Fibroblast of lung (primary cell): ENCODE data around the gene CTNNA2. TPM values are rescaled to one million over a fixed set of nuclear protein-coding genes. Genes with fewer than 3 reads are reported as not detected.

Experiments used
- DNase-seq, 2 donors: peaks; one replicate each; pipeline versions ENCODE4 v3.0.0 to v3.0.0-alpha.2; 2010; ENCODE audit warnings: low read depth in 2 of 2
- H2AFZ ChIP-seq: 2 replicates; pipeline ENCODE4 v1.5.1; 2012; ENCODE audit warnings: low read length, control low read depth, inconsistent platforms
- H3K27ac ChIP-seq: 2 replicates; pipeline ENCODE4 v1.5.1; 2011; ENCODE audit warnings: low read length, control low read depth; ENCODE audit not compliant: insufficient read depth
- H3K27me3 ChIP-seq: 2 replicates; pipeline ENCODE4 v1.5.1; 2011; ENCODE audit warnings: mild to moderate bottlenecking, low read length; ENCODE audit not compliant: control insufficient read depth, insufficient read depth
- H3K36me3 ChIP-seq: 2 replicates; pipeline ENCODE4 v1.5.1; 2011; ENCODE audit warnings: low read length; ENCODE audit not compliant: control insufficient read depth, insufficient read depth
- H3K4me1 ChIP-seq: 2 replicates; pipeline ENCODE4 v1.5.1; 2011; ENCODE audit warnings: low read length; ENCODE audit not compliant: control insufficient read depth, insufficient read depth; ENCODE audit errors: extremely low read depth
- H3K4me2 ChIP-seq: 2 replicates; pipeline ENCODE4 v1.5.1; 2011; ENCODE audit warnings: low read length, control low read depth; ENCODE audit not compliant: insufficient read depth; ENCODE audit errors: extremely low read depth
- H3K4me3 ChIP-seq, 4 experiments: fragments of 200-600 bp in 1 of 4; sonication (generic) in 1 of 4; replicated peaks in 1 of 4; 2 replicates each; pipeline ENCODE4 v1.5.1; 2011 to 2016; ENCODE audit warnings: low read length in 4 of 4, low read depth in 3 of 4, mild to moderate bottlenecking in 3 of 4, control low read depth in 2 of 4, inconsistent platforms in 1 of 4, mixed read lengths in 1 of 4; ENCODE audit not compliant: insufficient read depth in 1 of 4; ENCODE audit errors: control extremely low read depth in 1 of 4
- H3K79me2 ChIP-seq: 2 replicates; pipeline ENCODE4 v1.5.1; 2012; ENCODE audit warnings: mild to moderate bottlenecking, low read length, inconsistent platforms; ENCODE audit not compliant: control insufficient read depth, insufficient read depth
- H3K9ac ChIP-seq: 2 replicates; pipeline ENCODE4 v1.5.1; 2011; ENCODE audit warnings: mild to moderate bottlenecking, low read length, control low read depth; ENCODE audit not compliant: insufficient read depth
- H3K9me3 ChIP-seq: 2 replicates; pipeline ENCODE4 v1.5.1; 2012; ENCODE audit warnings: low read depth, low read length; ENCODE audit not compliant: control insufficient read depth, insufficient read depth
- H4K20me1 ChIP-seq: 2 replicates; pipeline ENCODE4 v1.5.1; 2011; ENCODE audit warnings: low read length; ENCODE audit not compliant: control insufficient read depth, insufficient read depth; ENCODE audit errors: extremely low read depth
- CTCF ChIP-seq, 2 donors: IDR thresholded peaks in 1 of 2; conservative IDR thresholded peaks in 1 of 2; 1 replicate in 1 of 2; 2 replicates in 1 of 2; pipeline ENCODE4 v1.5.1; 2011 to 2012; ENCODE audit warnings: low read length in 2 of 2, control low read depth in 1 of 2, inconsistent platforms in 1 of 2, low read depth in 1 of 2, mild to moderate bottlenecking in 1 of 2
- EZH2 ChIP-seq: IDR thresholded peaks from 2 replicates; pipeline ENCODE4 v1.5.1; 2012; ENCODE audit warnings: low read length, control low read depth, mild to moderate bottlenecking; ENCODE audit errors: missing control alignments
- polyA plus RNA-seq, 2 donors: library from polyadenylated mRNA; depleted of rRNA in 1 of 2; stranded (reverse) in 1 of 2; unstranded in 1 of 2; fragments of >200 nt; gene quantifications; 2 replicates each; pipeline ENCODE4 v1.2.1, GENCODE V29; 2011 to 2012; ENCODE audit warnings: missing spikeins in 1 of 2
- total RNA-seq: library from RNA; depleted of rRNA; stranded (reverse); fragments of >200 nt; gene quantifications from 2 replicates; pipeline ENCODE4 v1.2.1, GENCODE V29; 2014

CTNNA2 gene
- total and polyA plus RNA-seq, 2 donors (not counting 1 experiment from before 2014, with no cell fraction given) = not detected

GRCh38 chr2:79849241-79849640 is 336.4 kb downstream of the CTNNA2 start:
- DNase-seq = no peak
- no peak overlapping the region for H3K4me3 ChIP-seq
- no peak overlapping the region for H2AFZ ChIP-seq
- no peaks in the 10 kb centered on the region for H3K79me2 ChIP-seq
- H3K27ac ChIP-seq = no peak overlapping the region
- H3K4me2 ChIP-seq = no peak overlapping the region
- H3K4me1 ChIP-seq = no peaks in the 10 kb centered on the region
- no peaks in the 10 kb centered on the region for H3K36me3 ChIP-seq
- H3K9me3 ChIP-seq = no peaks in the 10 kb centered on the region
- H3K27me3 ChIP-seq = no peaks in the 10 kb centered on the region
- H3K9ac ChIP-seq = no peak overlapping the region
- H4K20me1 ChIP-seq = no peaks in the 10 kb centered on the region
- TF ChIP-seq EZH2 (no peak), CTCF (conservative IDR thresholded peaks at IDR 0.05 in 1 of 2, IDR thresholded peaks at IDR 0.05 in 1 of 2; ENCODE audit: low read depth in 1 of 2, low read length in 2 of 2) (no peak)

GRCh38 chr2:79849949-79850348 is 337.1 kb downstream of the CTNNA2 start:
- H3K36me3 ChIP-seq = no peaks in the 10 kb centered on the region
- H3K79me2 ChIP-seq = no peaks in the 10 kb centered on the region
- no peaks in the 10 kb centered on the region for H4K20me1 ChIP-seq
- no peak overlapping the region for H3K9ac ChIP-seq
- no peaks in the 10 kb centered on the region for H3K27me3 ChIP-seq
- H3K4me1 ChIP-seq = no peaks in the 10 kb centered on the region
- H3K9me3 ChIP-seq = no peaks in the 10 kb centered on the region
- no peak overlapping the region for H3K4me2 ChIP-seq
- H2AFZ ChIP-seq = no peak overlapping the region
- no peak overlapping the region for H3K27ac ChIP-seq
- H3K4me3 ChIP-seq = no peak overlapping the region
- no peak for TF ChIP-seq CTCF (conservative IDR thresholded peaks at IDR 0.05 in 1 of 2, IDR thresholded peaks at IDR 0.05 in 1 of 2; ENCODE audit: low read depth in 1 of 2, low read length in 2 of 2)
- no peak for TF ChIP-seq EZH2
- DNase-seq = no peak

GRCh38 chr2:79850912-79851311 is 338.1 kb downstream of the CTNNA2 start:
- H3K27me3 ChIP-seq = no peaks in the 10 kb centered on the region
- no peak for TF ChIP-seq CTCF (conservative IDR thresholded peaks at IDR 0.05 in 1 of 2, IDR thresholded peaks at IDR 0.05 in 1 of 2; ENCODE audit: low read depth in 1 of 2, low read length in 2 of 2)
- no peak for TF ChIP-seq EZH2
- H3K36me3 ChIP-seq = no peaks in the 10 kb centered on the region
- H3K4me2 ChIP-seq = no peak overlapping the region
- no peaks in the 10 kb centered on the region for H3K79me2 ChIP-seq
- no peaks in the 10 kb centered on the region for H3K9me3 ChIP-seq
- H4K20me1 ChIP-seq = no peaks in the 10 kb centered on the region
- H3K4me3 ChIP-seq = no peak overlapping the region
- H3K9ac ChIP-seq = no peak overlapping the region
- H2AFZ ChIP-seq = no peak overlapping the region
- DNase-seq = peak in 1 of 2 donors; percentile 63
- no peak overlapping the region for H3K27ac ChIP-seq
- H3K4me1 ChIP-seq = no peaks in the 10 kb centered on the region
